ENCODE data around the gene CECR2.
"Not testable (repeated sequence)": the region's sequence is repeated elsewhere in the genome, so short reads cannot be mapped to it uniquely, and the experiment has no call there.

CECR2 gene

DNA sequence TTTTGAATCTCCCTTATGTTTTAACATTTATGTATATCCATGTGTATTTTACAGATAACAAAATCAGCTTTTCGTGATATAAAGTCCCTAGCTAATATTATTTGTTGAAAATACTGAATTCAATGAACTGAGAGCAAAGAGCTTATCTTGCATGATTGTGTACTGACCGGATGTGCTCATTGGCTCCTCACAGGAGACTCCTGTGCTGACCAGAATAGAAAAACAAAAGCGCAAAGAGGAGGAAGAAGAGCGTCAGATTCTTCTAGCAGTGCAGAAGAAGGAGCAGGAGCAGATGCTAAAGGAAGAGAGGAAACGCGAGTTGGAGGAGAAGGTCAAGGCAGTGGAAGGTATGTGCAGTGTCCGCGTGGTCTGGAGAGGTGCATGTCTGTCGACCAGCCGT, 154.7 kb downstream of the CECR2 start:
- no peak for DNase-seq

DNA sequence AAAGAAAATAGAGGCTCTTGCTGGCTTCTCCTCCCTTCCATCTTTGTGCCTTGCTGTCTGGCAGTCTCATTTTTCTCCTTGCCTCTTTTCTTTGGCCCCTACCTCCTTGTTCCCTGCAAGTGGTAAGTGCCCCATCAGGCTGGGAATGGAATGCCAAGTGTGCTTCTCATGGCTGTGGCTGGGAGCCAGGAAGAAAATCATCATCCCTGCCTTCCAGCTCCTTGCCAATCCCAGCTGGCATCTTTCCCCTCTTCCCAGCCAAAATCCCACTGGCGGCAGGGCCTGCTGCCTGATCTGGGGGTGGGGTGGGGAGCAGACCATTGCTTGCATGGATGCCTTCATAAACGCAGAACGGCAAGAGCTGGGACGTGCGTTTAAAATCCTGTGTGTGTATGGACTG, 167.0 kb downstream of the CECR2 start:
- DNase-seq, result peak; percentile 34

DNA sequence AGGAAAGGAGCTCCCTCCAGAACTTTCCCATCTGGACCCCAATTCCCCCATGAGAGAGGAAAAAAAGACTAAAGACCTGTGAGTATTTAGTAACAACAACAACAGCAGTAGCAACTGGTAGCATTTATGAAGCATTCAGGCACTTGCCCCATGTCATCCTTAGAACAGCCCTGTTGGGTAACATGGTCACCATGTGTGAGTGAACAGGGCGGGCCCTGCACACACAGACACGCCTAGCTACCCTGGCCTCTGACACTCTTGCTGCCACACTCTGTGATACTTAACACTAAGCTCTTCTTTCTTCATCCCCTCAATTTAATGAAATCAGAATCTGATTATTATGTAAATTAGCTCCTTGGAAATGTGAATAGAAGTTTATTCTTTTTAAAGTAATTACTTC, 167.9 kb downstream of the CECR2 start:
- DNase-seq, result no peak

DNA sequence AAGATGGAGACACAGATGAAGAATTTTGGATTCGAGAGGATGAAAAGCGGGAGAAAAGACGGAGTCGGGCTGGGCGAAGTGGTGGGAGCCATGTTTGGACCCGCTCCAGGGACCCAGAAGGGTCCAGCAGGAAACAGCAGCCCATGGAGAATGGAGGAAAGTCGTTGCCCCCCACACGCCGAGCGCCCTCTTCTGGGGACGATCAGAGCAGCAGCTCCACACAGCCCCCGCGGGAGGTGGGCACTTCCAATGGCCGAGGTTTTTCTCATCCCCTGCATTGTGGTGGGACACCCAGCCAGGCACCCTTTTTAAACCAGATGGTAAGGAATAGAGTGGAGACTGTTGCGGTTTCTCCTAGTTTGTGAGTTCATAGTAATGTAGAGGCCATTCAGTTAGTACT, 171.2 kb downstream of the CECR2 start:
- no peak for DNase-seq

DNA sequence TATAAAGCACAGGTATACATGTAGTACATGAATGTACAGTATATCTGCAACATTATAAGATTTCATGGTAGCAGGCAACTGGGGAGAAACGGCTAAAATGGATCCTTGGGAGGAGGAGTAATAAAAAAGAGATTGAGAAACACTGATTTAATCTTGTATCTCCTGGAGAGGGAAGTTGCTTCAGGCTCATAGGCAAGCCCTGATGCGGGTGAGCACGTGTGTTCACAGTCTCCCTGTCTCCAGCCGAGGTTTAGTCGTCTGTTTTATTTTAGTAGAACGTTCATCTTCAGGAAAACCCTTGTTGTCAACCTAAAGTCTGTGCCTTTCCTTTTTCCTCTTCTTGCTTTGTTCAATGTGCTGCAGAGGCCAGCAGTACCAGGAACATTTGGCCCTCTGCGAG, 172.2 kb downstream of the CECR2 start:
- DNase-seq, result no peak

DNA sequence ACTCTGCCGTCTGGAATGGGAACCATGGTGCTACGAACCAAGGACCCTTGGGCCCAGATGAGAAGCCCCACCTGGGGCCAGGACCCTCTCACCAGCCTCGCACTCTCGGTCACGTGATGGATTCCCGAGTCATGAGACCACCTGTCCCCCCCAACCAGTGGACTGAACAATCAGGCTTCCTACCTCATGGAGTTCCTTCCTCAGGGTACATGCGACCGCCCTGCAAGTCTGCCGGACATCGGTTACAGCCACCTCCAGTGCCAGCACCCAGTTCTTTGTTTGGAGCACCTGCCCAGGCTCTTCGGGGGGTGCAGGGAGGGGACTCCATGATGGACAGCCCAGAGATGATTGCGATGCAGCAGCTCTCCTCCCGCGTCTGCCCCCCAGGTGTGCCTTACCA, 173.2 kb downstream of the CECR2 start:
- no peak for DNase-seq

DNA sequence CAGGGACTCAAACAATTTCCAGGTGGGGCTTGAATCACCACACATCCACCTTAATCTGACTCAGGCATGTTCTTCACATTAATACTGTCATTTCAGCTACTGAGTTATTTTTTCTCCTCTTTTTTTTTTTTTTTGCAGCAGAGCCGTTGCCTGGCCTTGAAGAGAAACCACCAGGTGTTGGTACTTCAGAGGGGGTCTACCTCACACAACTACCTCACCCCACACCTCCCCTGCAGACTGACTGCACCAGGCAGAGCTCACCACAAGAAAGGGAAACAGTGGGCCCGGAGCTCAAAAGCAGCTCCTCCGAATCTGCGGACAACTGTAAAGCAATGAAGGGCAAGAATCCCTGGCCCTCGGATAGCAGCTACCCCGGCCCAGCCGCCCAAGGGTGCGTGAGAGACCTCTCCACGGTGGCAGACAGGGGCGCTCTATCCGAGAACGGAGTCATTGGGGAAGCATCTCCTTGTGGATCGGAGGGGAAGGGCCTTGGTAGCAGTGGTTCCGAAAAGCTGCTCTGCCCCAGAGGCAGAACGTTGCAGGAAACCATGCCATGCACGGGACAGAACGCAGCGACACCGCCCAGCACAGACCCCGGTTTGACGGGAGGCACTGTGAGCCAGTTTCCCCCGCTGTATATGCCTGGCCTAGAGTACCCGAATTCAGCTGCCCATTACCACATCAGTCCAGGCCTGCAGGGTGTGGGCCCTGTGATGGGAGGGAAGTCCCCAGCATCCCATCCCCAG, 178.9 kb downstream of the CECR2 start:
- no peak for DNase-seq

DNA sequence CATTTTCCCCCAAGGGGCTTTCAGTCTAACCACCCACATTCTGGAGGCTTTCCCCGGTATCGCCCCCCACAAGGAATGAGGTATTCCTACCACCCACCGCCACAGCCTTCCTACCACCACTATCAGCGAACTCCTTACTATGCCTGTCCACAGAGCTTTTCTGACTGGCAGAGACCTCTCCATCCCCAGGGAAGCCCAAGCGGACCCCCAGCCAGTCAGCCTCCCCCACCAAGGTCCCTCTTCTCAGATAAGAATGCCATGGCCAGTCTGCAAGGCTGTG, 179.4 kb downstream of the CECR2 start:
- DNase-seq, result no peak

DNA sequence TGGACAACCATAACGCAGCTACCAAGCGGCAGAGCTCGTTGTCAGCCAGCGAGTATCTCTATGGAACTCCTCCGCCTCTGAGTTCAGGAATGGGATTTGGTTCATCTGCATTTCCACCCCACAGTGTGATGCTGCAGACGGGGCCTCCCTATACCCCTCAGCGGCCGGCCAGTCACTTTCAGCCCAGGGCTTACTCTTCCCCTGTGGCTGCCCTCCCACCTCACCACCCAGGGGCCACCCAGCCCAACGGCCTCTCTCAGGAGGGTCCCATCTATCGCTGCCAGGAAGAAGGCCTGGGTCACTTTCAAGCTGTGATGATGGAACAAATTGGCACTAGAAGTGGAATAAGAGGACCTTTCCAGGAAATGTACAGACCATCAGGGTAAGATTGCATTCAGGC, 179.9 kb downstream of the CECR2 start:
- no peak for DNase-seq

DNA sequence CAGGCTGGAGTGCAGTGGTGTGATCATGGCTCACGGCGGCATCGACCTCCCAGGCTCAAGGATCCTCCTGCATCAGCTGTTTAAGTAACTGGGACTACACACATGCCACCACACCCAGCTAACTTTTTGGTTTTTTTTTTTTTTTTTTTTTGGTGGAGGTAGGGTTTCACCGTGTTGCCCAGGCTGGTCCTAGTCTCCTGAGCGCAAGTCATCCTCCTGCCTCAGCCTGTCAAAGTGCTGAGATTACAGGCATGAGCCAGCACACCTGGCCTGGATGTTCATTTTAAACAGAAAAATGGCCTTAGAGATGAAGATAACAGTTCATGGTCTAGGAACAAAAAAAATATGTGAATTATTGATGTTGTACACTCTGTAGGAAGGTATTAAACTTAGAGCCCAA, 180.4 kb downstream of the CECR2 start:
- no peak for DNase-seq

DNA sequence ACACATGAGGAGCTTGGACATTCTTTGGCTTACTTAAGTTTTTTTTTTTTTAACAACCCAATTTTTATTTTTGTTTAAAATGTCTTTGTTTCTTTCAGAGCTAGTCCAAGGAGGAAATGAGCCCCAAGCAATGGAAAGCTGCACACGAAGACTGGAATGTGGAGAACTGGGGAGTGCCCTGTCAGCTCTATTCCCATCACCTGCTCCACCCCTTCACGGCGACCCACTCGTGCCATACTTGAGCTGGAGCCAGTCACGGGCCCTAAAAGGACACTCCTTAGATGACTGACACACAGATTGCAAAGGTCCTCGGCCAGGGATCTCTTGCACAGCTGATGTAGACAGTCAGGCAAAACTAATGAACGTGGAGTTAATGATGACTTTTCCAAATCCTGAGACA, 183.5 kb downstream of the CECR2 start:
- DNase-seq, result no peak

DNA sequence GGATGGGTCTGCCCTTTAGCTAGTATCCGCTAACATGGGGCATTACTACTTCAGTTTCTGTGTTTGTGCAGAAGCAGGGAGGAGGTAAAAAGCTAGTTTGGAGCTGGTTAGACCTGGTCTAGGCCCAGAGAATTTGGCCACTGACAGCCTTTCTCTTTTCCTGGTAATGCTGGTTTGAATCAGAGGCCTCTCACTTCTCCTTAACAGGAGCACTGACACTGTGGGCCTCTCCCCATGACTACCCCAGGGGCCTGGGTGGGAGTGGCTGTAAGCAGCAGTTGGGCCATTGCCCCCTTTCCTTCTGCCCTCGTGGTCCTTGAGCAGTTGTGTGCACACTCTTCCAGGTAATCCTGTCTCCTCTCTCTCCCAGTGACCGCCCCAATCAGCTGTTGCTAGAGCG, 185.6 kb downstream of the CECR2 start:
- no peak for DNase-seq

DNA sequence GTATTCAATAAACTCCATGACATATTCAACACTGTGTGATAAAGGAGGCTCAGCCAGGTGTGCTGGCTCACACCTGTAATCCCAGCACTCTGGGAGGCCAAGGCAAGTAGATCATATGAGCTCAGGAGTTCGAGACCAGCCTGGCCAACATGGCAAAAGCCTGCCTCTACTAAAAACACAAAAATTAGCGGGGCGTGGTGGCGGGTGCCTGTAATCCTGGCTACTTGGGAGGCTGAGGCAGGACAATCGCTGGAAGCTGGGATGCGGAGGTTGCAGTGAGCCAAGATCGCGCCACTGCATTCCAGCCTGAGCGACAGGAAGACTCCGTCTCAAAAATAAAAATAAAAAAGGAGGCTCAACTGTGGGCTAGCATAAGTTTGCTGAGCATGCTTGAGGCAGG, 189.9 kb downstream of the CECR2 start:
- no peak for DNase-seq

DNA sequence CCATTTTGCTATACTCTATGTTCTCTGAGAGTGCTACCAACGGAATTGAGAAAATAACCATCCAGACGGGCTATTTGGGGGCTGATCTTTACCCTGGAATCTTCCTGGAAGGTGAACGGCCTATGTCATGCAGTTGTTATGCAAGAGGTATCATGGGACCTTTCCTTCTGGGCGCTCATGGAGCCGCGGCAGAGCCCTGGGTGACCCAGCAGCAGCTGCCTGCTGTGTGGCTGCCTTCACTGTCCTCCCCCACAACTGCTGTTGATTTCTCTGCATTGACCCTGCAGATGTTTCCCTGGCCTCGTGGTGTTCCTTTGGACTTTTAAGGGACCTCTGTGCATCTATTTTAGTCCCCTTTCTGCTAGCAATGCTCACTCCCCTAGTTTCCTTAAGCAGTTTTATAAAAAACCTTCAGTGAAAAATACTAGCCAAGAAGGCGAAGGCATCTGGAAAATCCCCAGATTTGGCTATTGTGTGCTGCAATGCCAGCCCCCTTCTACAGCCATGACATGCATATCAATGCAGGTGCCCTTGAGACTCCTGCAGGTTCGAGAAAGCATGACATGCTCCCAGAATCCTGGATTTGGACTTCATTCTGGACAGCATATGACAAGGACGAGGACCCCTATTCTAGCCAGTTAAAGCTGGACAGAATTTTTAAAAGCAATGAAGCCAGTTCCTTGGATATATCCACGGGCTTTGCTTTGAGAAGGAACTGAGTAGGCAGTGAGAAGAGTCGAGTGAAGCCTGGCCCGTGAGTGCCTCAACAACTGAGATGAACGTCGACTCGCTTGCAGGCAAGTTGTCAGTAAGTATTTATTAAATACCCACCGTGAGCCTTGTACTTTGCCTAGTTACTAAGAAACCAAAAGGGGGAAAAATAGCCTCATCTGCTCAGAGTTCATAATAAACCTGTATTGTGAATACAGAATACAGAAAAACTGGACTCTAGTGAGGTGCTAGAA, 193.9 kb downstream of the CECR2 start, which contains the start of gene SLC25A18:
SLC25A18 (plus strand) TSS at position 593 of the 965 bp plus-strand sequence. CDS start 16,447 bp downstream, outside the sequence.
- DNase-seq, result no peak

DNA sequence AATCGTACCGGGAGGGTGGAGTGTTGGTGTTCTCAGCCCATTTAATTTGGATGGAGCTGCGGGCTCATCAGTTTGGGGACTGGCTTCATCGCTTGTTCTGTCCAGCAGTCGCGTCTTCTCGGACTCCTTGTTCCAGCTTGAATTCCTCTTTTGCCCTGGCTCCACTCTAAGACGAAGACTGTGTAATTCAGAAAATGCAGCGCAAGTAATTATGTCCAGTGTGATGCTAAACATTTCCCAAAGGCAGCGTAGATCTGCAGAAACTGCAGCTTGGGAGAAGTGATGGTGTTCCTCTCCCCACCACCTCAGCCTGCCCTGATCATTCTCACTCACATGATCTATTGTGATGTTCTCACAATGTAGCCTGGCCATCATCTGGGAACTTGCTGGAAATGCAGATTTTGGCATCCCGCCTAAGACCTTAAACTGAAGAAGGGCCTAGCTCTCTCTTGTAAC, 194.7 kb downstream of the CECR2 start:
- DNase-seq, result no peak

DNA sequence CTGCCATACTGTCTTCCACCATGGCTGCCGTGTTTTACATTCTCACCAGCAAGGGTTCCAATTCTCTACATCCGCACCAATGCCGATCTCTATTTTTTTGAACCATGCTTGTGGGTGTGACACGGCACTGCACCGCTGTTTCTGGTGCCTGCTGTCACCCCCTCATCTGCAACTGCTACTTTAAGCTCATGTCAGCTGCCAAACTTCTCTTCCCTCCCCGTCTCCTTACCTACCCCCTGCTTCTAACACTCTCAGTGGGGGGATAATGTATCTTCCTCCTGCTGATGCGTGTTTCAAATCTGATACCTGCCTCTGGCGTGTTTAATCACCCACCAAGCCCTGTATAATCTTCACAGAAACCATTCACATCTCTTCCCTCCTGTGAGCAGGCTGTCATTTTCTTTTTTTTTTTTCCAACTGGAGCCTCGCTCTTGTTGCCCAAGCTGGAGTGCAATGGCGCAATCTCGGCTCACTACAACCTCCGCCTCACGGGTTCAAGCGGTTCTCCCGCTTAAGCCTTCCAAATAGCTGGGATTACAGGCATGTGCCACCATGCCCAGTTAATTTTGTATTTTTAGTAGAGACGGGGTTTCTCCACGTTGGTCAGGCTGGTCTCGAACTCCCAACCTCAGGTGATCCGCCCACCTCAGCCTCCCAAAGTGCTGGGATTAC, 196.9 kb downstream of the CECR2 start:
- not testable (repeated sequence) for DNase-seq

DNA sequence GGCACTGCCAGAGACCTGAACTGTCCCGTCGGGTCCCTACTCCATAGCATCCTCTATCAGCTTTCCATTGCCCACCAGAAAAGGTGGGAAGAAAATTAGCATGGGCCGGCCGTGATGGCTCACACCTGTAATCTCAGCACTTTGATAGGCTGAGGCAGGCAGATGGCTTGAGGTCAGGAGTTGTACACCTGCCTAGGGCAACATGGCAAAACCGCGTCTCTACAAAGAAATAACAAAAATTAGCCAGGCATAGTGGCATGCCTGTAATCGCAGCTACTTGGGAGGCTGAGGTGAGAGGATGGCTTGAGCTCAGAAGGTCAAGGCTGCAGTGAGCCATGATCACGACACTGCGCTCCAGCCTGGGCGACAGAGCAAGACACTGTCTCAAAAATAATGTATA, 197.5 kb downstream of the CECR2 start:
- DNase-seq, result no peak

DNA sequence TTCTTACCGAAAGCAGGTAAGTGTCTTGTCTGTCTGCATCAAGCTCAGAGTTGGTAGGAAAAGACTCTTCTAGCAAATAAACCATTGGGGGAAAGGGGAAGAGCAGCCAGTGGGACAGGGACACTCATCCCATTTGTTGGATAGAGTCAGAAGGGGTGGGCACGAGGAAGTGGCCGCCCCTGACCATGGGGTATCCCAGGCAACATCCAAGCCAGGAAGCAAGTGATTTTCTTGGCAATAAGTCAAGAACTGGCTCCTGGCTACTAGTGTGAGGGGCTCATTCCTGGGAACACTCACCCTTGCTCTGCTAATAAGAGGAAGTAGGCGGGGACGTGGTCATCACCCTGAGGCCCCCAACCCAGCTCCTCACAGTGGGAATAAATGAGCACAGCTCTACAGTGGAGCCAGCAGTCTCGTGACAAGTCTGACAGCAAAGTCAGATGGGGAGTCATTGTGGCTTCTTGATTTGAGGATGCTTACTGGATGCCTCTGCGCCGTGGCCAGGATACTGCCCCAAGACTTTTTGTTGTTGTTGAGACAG, 200.8 kb downstream of the CECR2 start:
- DNase-seq, result peak; percentile 8

DNA sequence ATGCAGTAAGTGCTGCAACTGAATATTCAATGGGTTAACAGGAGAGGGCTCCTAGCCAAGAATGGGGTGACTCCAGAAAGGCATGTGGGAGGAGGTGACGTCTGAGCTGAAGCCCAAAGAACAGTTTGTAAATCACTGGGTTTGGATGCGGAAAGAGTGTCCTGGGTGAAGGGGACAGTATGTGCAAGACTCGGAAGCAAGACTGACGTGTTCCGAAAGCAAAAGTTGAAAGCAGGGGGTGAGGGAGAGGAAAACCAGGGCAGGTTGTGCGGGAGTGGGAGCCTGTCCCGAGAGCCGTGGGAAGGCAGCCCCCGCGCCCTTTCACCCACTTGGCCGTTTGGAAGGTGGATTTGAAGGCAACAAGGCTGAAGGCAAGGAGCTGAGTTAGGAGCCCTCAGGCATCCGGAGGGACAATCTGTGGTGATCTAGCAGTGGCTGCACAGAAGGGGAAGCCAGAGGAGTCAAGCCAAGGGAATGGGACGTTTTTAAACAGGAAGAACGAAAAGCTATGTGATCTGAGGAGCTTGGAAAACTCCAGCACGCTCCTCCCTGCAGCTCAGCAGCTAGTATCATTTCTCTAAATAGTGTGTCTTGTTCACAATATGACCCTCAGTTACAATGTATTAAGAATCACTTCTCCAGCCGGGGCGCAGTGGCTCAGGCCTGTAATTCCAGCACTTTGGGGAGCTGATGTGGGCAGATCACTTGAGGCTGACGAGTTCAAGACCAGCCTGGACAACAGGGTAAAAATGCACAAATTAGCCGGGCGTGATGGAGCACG, 201.8 kb downstream of the CECR2 start:
- no peak for DNase-seq

DNA sequence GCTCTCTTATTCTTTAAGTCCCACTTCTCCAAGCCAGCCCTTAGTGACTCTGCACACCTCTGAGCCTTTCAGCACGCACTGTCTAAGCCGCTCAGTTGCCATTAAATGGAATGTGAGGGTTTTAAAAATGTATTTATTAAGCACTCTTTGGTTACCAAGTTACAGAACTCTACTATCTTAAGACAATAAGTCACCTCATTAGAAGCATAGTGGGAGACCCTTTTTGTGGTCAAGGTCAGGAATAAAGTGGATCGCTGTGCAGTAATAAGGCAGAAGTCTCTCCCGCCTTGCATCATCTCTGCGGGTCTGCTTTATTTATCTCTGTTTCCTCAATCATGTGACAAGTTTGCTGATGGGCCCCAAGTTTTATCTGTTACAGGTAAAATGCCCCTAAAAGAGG, 205.9 kb downstream of the CECR2 start:
- DNase-seq, result no peak

DNA sequence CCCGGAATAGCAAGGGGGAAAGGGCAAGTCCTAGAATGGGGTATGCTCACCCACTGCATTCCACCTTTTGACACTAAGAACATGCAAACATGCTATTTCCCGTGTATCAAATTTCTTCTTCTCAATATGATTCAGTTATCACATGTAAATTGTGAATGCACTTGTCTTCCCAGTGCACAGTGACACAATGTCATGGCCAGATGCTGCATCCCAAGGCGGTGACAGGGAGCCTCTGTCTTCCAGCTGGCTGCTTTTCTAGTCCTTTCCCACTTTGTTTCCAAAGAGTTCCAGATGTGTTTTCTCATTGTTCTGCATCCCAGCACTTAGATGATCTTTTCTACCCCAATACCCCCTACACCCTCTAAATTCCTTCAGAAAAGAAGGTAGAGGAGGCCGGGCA, 206.4 kb downstream of the CECR2 start:
- no peak for DNase-seq

DNA sequence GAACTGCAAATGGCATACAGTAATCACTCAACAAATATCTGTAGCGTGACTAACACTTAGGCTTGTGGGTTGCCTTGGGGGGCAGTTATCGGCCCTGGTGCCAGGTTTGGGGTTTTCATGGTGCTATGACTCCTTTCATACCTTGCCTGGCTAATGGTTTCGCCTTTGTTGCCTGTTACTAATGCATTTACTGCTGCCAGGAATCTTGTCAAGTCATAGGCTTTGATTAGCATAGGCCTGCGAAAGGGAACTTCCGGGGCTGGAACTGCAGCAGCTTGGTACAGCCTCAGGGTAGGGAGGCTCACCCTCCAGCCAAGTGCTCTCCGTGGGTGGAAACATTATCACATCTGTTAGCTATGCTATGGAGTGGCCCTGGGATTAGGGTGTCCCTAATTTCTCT, 207.2 kb downstream of the CECR2 start:
- peak; percentile 8 for DNase-seq
